HG02885 (cell line): ENCODE results near the gene PRKCG.

Experiments used
- ATAC-seq: cut with Tn5 transposase; IDR thresholded peaks from one replicate; pipeline ENCODE4 v1.9.1; 2021; ENCODE audit warnings: mild to moderate bottlenecking; ENCODE audit not compliant: unreplicated experiment, poor library complexity

Gene PRKCG

DNA sequence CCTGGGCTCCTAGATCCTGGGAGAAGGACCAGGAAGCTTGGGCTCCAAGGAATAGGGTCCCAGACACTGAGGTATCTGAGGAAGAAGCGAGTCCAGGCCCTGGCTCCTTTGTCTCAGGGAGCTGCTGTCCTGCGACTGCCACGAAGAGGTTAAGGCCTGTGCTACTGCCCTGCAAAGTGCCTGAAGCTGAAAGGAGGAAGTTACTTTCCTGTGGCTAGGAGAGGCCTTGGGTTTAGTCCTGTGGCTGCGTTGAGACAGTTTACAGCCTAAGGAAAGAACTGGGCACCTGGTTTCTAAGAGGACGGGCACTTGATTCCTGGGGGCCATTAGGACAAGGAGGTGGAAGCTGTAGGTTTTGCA is 11.5 kb upstream of the PRKCG start:
- no peak for ATAC-seq

DNA sequence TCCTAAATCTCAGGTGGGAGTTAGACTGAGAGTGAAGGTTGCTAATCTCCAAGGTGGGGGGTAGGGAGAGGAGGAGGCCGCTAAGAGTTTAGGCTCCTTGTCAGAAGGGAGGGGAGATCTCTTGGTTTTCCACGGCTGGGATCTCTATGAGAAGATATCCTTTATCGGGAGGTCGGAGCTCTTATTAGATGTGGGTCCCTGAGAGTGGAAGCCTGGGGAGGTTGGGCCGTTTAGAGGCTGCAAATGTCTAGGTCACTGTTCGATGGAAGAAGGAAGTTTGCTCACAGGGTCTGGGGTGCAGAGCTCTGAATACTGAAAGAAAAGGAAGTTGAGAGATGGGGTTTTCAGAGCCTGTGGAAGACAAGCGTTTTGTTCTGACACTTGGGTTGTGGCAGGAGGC is 10.5 kb upstream of the PRKCG start:
- no peak for ATAC-seq

DNA sequence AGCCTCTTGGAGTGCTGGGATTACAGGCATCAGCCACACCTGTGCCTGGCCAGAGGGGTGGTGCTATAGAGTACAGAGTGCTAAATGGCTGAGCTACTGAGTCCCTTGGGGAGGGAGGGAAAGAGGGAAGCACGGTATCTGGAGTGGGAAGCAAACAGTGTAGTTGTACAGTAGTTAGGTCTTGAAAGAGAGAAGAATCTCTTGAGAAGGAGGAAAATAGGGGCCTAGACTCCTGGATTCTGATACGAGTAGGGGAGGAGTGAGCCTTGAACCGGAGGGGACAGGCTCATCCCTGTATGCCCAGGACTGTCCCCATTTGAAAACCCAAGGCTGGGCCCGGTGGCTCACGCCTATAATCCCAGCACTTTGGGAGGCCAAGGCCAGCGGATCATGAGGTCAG is 9.2 kb upstream of the PRKCG start:
- no peak for ATAC-seq

- ATAC-seq = no peak
Observed at GRCh38 chr19:53873773-53874605, 8.0 kb upstream of the PRKCG start.

GRCh38 chr19:53874606-53874990 is 7.4 kb upstream of the PRKCG start:
- no peak for ATAC-seq

GRCh38 chr19:53875602-53876325 is 6.2 kb upstream of the PRKCG start:
- no peak for ATAC-seq

GRCh38 chr19:53876651-53877224 is 5.3 kb upstream of the PRKCG start:
- no peak for ATAC-seq

DNA sequence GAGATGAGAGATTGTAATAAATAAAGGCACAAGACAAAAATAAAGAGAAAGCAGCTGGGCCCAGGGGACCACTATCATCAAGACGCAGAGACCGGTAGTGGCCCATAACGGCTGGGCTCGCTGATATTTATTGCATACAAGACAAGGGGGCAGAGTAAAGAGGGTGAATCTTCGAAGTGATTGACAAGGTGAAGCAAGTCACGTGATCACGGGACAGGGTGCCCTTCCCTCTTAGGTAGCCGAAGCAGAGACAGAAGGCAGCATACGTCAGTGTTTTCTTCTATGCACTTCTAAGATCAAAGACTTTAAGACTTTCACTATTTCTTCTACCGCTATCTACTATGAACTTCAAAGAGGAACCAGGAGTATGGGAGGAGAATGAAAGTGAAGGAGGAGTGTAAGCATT is 4.6 kb upstream of the PRKCG start:
- ATAC-seq = no peak

DNA sequence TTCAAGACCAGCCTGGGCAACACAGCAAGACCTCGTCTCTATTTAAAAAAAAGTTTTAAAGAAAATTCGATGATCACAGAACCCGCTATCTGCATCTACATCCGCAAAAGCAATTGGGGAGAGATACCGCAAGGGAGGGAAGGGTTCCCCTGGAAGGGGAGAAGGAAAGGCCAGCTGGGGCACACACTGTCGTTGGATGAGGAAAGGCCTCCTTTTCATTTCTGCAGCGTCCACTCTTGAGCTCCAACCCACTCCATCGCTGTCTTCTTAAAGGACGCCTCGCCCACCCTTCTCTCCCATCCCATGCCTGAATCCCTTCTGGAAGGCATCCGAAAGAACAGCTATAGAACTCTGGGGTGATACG is 3.2 kb upstream of the PRKCG start:
- ATAC-seq = no peak

DNA sequence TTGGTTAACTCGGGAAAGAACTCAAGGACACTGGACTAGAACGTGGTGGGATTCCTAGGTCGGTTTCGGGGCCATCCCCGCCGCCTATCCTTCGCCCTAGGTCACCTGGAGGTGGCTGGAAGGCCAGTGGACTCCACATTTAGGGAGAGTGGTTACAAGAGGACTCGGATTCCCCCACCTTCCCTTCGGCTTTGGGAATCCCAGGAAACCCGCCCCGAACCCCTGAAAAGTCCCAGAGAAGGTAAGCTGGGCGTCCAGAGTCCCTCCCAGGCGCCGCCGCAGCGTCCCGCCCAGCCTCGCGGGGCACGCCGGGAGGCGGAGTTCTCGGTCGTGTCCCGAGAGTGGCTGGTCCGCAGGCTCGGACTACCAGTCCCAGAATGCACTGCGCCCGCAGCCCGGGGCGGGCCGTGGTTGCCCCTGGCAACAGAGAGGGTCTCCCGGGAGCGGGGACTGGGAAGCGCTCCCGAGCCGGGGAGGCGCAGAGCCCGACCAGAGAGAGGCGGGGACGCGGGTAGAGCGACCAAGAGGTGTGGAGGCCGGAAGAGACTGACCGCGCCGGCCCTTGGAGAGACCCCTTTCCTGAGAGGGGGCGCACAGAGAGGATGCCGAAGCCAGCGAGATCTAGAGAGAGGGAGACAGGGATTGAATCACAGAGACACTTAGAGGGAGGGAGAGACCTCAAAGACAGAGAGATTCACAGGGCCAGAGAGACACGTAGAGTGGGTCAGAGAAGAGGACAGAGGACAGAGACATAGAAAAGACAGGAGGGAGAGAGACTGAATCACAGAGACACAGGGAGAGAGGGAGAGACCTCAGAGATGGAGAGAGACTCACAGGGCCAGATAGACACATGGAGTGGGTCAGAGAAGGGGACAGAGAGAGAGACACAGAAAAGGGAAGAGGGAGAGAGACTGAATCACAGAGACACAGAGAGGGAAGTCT is 2.6 kb upstream of the PRKCG start:
- no peak for ATAC-seq

- ATAC-seq = no peak
Observed at GRCh38 chr19:53880711-53881481, 1.1 kb upstream of the PRKCG start.

GRCh38 chr19:53882391-53883050 is 524 bp downstream of the PRKCG start:
- ATAC-seq = no peak

GRCh38 chr19:53883231-53883661 is 1.2 kb downstream of the PRKCG start:
- no peak for ATAC-seq

- ATAC-seq = no peak
Observed at GRCh38 chr19:53883741-53884140, 1.7 kb downstream of the PRKCG start.

GRCh38 chr19:53884256-53884655 is 2.3 kb downstream of the PRKCG start:
- ATAC-seq = no peak

DNA sequence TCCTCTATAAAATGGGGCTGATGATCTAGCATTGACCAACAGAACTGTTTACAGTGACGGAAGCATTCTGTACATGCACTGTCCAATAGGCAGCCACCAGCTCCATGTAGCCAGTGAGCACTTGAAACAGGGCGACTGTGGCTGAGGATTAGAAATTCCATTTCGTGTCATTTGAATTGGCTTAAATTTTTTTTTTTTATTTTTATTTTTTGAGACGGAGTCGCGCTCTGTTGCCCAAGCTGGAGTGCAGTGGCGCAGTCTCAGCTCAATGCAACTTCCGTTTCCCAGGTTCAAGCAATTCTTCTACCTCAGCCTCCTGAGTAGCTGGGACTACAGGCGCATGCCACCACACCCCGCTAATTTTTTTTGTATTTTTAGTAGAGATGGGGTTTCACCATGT is 3.0 kb downstream of the PRKCG start:
- no peak for ATAC-seq

GRCh38 chr19:53892301-53892980 is 10.4 kb downstream of the PRKCG start:
- ATAC-seq = no peak

- ATAC-seq = no peak
Observed at GRCh38 chr19:53892981-53893325, 11.0 kb downstream of the PRKCG start.

DNA sequence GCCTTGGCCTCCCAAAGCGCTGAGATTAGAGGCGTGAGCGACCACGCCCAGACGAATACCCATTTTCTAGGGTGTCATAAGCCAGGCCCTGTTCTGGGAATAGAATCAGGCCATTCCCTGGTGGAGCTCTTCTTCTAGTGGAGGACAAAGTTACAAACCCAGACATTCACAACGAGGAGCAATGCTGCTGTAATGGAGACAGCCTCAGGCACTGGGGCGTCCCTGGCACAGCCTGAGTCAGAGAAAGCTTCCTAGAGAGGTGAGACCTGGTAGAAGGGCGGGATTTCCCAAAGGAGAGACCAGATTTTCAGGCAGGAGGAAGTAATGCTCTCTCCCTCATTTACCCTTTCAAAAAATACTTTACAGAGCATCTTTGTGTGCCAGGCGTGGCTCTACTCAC is 12.7 kb downstream of the PRKCG start:
- ATAC-seq = no peak
